Measurements from ENCODE around the gene POLG2. TPM values are rescaled to one million over a fixed set of nuclear protein-coding genes. Genes with fewer than 3 reads are reported as not detected.
"Not testable (repeated sequence)": the region's sequence is repeated elsewhere in the genome, so short reads cannot be mapped to it uniquely, and the experiment has no call there.

Gene POLG2
- total RNA-seq, 2 donors from 2014 or later: 37.1 to 39.0 TPM

DNA sequence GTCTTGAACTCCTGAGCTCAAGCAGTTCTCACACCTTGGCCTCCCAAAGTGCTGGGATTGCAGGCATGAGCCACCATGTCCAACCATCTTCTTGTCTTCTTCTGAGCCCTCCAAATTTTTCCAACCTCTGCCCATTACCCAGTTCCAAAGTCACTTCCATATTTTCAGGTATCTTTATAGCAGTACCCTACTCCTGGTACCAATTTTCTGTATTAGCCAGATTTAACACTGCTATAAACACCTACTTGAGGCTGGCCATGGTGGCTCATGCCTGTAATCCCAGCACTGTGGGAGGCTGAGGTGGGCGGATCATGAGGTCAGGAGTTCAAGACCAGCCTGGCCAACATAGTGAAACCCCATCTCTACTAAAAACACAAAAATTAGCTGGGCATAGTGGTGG is 57.3 kb downstream of the POLG2 start:
- not testable (repeated sequence) for H3K27me3 Mint-ChIP-seq; H3K4me3 Mint-ChIP-seq; DNase-seq; H3K9me3 ChIP-seq (ENCODE audit: control insufficient read depth, low read length, poor library complexity, severe bottlenecking); H3K36me3 Mint-ChIP-seq (ENCODE audit: low read depth); ATAC-seq; H3K27ac Mint-ChIP-seq
- peaks cover 15% of the 10 kb centered on the region for H3K4me1 Mint-ChIP-seq

DNA sequence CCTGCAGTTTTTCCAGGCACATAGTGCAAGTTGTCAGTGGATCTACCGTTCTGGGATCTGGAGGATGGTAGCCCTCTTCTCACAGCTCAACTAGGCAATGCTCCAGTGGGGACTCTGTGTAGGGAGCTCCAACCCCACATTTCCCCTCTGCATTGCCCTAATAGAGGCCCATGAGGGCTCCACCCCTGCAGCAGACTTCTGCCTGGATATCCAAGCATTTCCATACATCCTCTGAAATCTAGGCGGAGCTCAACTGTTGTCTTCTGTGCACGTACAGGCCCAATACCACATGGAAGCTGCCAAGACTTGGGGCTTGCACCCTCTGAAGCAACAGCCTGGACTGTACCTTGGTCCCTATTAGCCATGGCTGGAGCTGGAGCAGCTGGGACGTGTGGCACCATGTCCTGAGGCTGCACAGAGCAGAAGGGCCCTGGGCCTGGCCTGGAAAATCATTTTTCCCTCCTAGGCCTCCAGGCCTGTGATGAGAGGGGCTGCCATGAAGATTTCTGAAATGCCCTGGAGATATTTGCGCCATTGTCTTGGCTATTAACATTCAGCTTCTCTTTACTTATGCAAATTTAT is 58.8 kb downstream of the POLG2 start:
- peaks cover 9% of the 10 kb centered on the region for H3K4me1 Mint-ChIP-seq
- no peaks in the 10 kb centered on the region for H3K36me3 Mint-ChIP-seq (ENCODE audit: low read depth)
- DNase-seq: no peak
- no peak overlapping the region for H3K4me3 Mint-ChIP-seq
- H3K27me3 Mint-ChIP-seq: no peaks in the 10 kb centered on the region
- ATAC-seq: no peak
- H3K27ac Mint-ChIP-seq: no peak overlapping the region
- H3K9me3 ChIP-seq (ENCODE audit: control insufficient read depth, low read length, poor library complexity, severe bottlenecking): no peaks in the 10 kb centered on the region

DNA sequence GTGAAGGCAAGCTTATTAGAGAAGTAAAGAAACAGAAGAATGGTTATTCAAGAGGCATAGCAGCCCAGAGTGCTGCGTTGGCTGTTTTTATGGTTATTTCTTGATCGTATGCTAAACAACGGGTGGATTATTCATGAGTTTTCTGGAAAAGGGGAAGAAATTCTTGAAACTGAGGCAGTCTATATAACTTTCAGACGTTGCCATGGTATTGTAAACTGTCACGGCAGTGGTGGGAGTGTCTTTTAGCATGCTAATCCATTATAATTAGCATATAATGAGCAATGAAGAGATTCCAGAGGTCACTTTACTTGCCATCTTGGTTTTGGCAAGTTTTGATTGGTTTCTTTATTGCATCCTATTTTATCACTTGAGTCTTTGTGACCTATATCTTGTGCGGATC is 65.3 kb downstream of the POLG2 start:
- no peaks in the 10 kb centered on the region for H3K4me1 Mint-ChIP-seq

DNA sequence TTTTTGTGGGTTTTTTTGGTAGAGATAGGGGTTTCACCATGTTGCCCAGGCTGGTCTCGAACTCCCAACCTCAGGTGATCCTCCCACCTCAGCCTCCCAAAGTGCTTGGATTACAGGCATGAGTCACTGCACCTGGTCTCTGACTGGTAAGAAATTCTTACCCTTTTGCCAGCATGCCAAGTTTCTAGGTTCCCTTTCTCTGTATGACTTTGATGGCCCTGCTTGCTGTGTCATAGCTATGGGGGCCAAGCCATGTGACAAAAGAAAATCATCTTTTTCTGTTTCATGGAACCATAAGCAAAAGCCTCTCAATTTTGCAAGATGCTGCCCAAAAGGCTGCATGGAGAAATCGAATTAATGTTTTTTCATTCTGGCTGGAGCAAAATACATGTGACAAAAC is 66.8 kb downstream of the POLG2 start:
- not testable (repeated sequence) for H3K4me3 Mint-ChIP-seq; H3K4me1 Mint-ChIP-seq; DNase-seq; H3K36me3 Mint-ChIP-seq (ENCODE audit: low read depth); H3K9me3 ChIP-seq (ENCODE audit: control insufficient read depth, low read length, poor library complexity, severe bottlenecking); ATAC-seq
- Mint-ChIP-seq H3K27me3 (peaks cover 20% of the 10 kb centered on the region), H3K27ac (peak overlapping the region; percentile 34)

More for the DNA sequence above, 65.3 kb downstream of the POLG2 start:
- Mint-ChIP-seq H3K27ac (no peak overlapping the region), H3K4me3 (no peak overlapping the region), H3K27me3 (peaks cover 20% of the 10 kb centered on the region), H3K36me3 (ENCODE audit: low read depth) (peaks cover 2% of the 10 kb centered on the region)
- H3K9me3 ChIP-seq (ENCODE audit: control insufficient read depth, low read length, poor library complexity, severe bottlenecking): no peaks in the 10 kb centered on the region
- no peak for ATAC-seq
- no peak for DNase-seq

DNA sequence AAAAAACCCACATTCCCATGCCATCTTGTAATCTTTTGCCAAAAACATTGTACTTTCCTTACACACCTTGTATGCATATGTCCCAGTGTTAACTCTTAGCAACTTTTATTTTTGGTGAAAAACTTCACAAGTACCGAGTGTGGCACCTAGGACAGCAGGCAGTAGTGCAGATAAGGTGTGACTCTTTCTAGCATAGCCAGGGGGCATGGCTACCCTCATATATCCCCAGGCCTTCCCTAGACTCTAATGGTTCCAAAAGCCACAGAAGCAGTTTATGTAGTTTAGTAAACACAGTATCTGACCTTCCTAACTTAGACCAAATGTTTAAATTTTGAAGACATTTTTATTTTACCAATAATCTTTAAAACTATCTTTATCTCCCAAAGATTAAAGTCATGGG is 68.4 kb downstream of the POLG2 start:
- Mint-ChIP-seq H3K27ac (no peak overlapping the region), H3K4me1 (no peaks in the 10 kb centered on the region), H3K27me3 (peaks cover 20% of the 10 kb centered on the region), H3K36me3 (ENCODE audit: low read depth) (peaks cover 2% of the 10 kb centered on the region), H3K4me3 (no peak overlapping the region)
- no peaks in the 10 kb centered on the region for H3K9me3 ChIP-seq (ENCODE audit: control insufficient read depth, low read length, poor library complexity, severe bottlenecking)
- DNase-seq (no peak), ATAC-seq (no peak)

Other genes with a start within 250 kb of the POLG2 start
- gene TEX2, start 233.8 kb downstream of the POLG2 start, total RNA-seq: 1 to 10 TPM; 8.4 to 8.7 TPM
- 10 to 100 TPM; 15.5 to 22.7 TPM for gene PECAM1, start 106.2 kb downstream of the POLG2 start, total RNA-seq
- 1 to 10 TPM; 1.0 to 1.4 TPM for gene MILR1, start 47.9 kb downstream of the POLG2 start, total RNA-seq
- gene DDX5, start 9.2 kb upstream of the POLG2 start, total RNA-seq: 1,000 to 10,000 TPM; 2,533 to 2,679 TPM
- 100 to 1,000 TPM; 130 to 143 TPM for gene CEP95, start 9.9 kb upstream of the POLG2 start, total RNA-seq
- gene SMURF2, start 165.3 kb upstream of the POLG2 start, total RNA-seq: 10 to 100 TPM; 25.4 to 26.6 TPM